H1 (cell line): ENCODE measurements around the gene BECN2. TPM values are rescaled to one million over a fixed set of nuclear protein-coding genes. Genes with fewer than 3 reads are reported as not detected.

ENCODE experiments used
- CTCF ChIA-PET: fragments of 300-600 bp; sonication (Branson Sonifier 250); formaldehyde crosslinking; loops from one replicate; lab custom pipeline; 2021; ENCODE audit not compliant: partially characterized antibody; lab: Charles Lee
- POLR2A ChIA-PET: fragments of 300-600 bp; sonication (Branson Sonifier 250); formaldehyde crosslinking; loops from one replicate; lab custom pipeline; 2021; ENCODE audit warnings: inconsistent platforms; ENCODE audit not compliant: partially characterized antibody; lab: Charles Lee
- DNase-seq, 2 experiments: peaks; one replicate each; pipeline versions ENCODE4 v3.0.0 to v3.0.0-alpha.2; 2010 to 2022; ENCODE audit warnings: low spot score in 2 of 2, low read depth in 1 of 2, mixed read lengths in 1 of 2
- FAIRE-seq: peaks from 2 replicates; lab custom pipeline; 2011; peaks lifted over from hg19 to GRCh38; lab: Jason Lieb, UNC
- H2AFZ ChIP-seq: 2 replicates; pipeline ENCODE4 v1.8.1; 2012; ENCODE audit warnings: low read length, inconsistent platforms
- H2AK5ac ChIP-seq: 2 replicates; pipeline ENCODE4 v1.6.1; 2013; ENCODE audit warnings: low read depth, low read length
- H2BK120ac ChIP-seq: replicated peaks from 2 replicates; pipeline ENCODE3; 2013; ENCODE audit warnings: low read depth, low read length, inconsistent platforms
- H2BK12ac ChIP-seq: 2 replicates; pipeline ENCODE4 v1.6.1; 2013; ENCODE audit warnings: low read depth, low read length
- H2BK15ac ChIP-seq: 2 replicates; pipeline ENCODE4 v1.6.1; 2013; ENCODE audit warnings: low read length
- H2BK20ac ChIP-seq: 2 replicates; pipeline ENCODE4 v1.6.1; 2013; ENCODE audit warnings: low read length
- H2BK5ac ChIP-seq: 2 replicates; pipeline ENCODE4 v1.6.1; 2013; ENCODE audit warnings: low read depth, low read length
- H3K14ac ChIP-seq: 2 replicates; pipeline ENCODE4 v1.6.1; 2013; ENCODE audit warnings: inconsistent platforms; ENCODE audit not compliant: insufficient read length
- H3K18ac ChIP-seq: 2 replicates; pipeline ENCODE4 v1.6.1; 2013; ENCODE audit warnings: low read length; ENCODE audit errors: extremely low read depth
- H3K23ac ChIP-seq: 2 replicates; pipeline ENCODE4 v1.6.1; 2013; ENCODE audit warnings: inconsistent platforms; ENCODE audit not compliant: insufficient read length
- H3K23me2 ChIP-seq: 2 replicates; pipeline ENCODE4 v1.6.1; 2013; ENCODE audit warnings: low read depth, low read length
- H3K27ac ChIP-seq: 2 replicates; pipeline ENCODE4 v1.6.1; 2011; ENCODE audit warnings: low read depth, low read length, inconsistent platforms
- H3K27me3 ChIP-seq, 4 experiments: replicated peaks in 1 of 4; 1 replicate in 1 of 4; 2 replicates in 3 of 4; pipeline versions ENCODE4 v1.6.1 to v1.8.1; 2011 to 2013; ENCODE audit warnings: low read length in 3 of 4, mild to moderate bottlenecking in 3 of 4, inconsistent platforms in 2 of 4, mixed read lengths in 2 of 4, moderate library complexity in 1 of 4; ENCODE audit not compliant: control insufficient read depth in 3 of 4, insufficient read depth in 3 of 4; ENCODE audit errors: extremely low read depth in 1 of 4
- H3K36me3 ChIP-seq, 4 experiments: 2 replicates each; pipeline versions ENCODE4 v1.6.1 to v1.8.1; 2011 to 2013; ENCODE audit warnings: mild to moderate bottlenecking in 4 of 4, low read length in 3 of 4, moderate library complexity in 2 of 4, control low read depth in 1 of 4, inconsistent platforms in 1 of 4; ENCODE audit not compliant: insufficient read depth in 4 of 4, control insufficient read depth in 2 of 4
- H3K4ac ChIP-seq: replicated peaks from 2 replicates; pipeline ENCODE3; 2013; ENCODE audit warnings: low read length, low read depth, mixed read lengths, inconsistent platforms; ENCODE audit not compliant: insufficient read length
- H3K4me1 ChIP-seq, 4 experiments: replicated peaks in 1 of 4; 1 replicate in 1 of 4; 2 replicates in 3 of 4; pipeline versions ENCODE4 v1.6.1 to v1.8.1; 2011 to 2013; ENCODE audit warnings: low read length in 3 of 4, inconsistent platforms in 2 of 4, mixed read lengths in 1 of 4; ENCODE audit not compliant: insufficient read depth in 4 of 4, control insufficient read depth in 3 of 4
- H3K4me2 ChIP-seq, 2 experiments: 2 replicates each; pipeline versions ENCODE4 v1.6.1 to v1.8.1; 2011 to 2013; ENCODE audit warnings: low read depth in 2 of 2, low read length in 2 of 2, control low read depth in 1 of 2, inconsistent platforms in 1 of 2, mild to moderate bottlenecking in 1 of 2; ENCODE audit not compliant: insufficient read depth in 1 of 2
- H3K4me3 ChIP-seq, 4 experiments: fragments of 200-600, 300-600 bp in 1 of 4; sonication (generic), shearing (Covaris generic), sonication (Bioruptor Twin) in 1 of 4; 2 replicates each; pipeline versions ENCODE4 v1.5.1 to v1.8.1; 2011 to 2016; ENCODE audit warnings: low read length in 4 of 4, low read depth in 3 of 4, control low read depth in 2 of 4, inconsistent platforms in 2 of 4, mild to moderate bottlenecking in 2 of 4, mixed read lengths in 1 of 4, moderate library complexity in 1 of 4; ENCODE audit not compliant: insufficient read depth in 2 of 4; ENCODE audit errors: extremely low read depth in 1 of 4
- H3K56ac ChIP-seq: replicated peaks from 2 replicates; pipeline ENCODE3; 2013; ENCODE audit warnings: low read depth, mild to moderate bottlenecking, mixed read lengths, low read length, inconsistent platforms; ENCODE audit not compliant: insufficient read length
- H3K79me1 ChIP-seq: 2 replicates; pipeline ENCODE4 v1.6.1; 2013; ENCODE audit warnings: low read depth, low read length, control low read depth
- H3K79me2 ChIP-seq, 2 experiments: 2 replicates each; pipeline versions ENCODE4 v1.6.1 to v1.8.1; 2012 to 2013; ENCODE audit warnings: low read length in 2 of 2, mild to moderate bottlenecking in 2 of 2, inconsistent platforms in 1 of 2; ENCODE audit not compliant: insufficient read depth in 2 of 2, control insufficient read depth in 1 of 2
- H3K9ac ChIP-seq, 4 experiments: replicated peaks in 1 of 4; 1 replicate in 1 of 4; 2 replicates in 3 of 4; pipeline versions ENCODE4 v1.6.1 to v1.8.1; 2011 to 2013; ENCODE audit warnings: low read depth in 3 of 4, low read length in 3 of 4, control low read depth in 2 of 4, mild to moderate bottlenecking in 2 of 4, moderate library complexity in 2 of 4, inconsistent platforms in 1 of 4; ENCODE audit errors: extremely low read depth in 1 of 4
- H3K9me3 ChIP-seq, 2 experiments: 2 replicates each; pipeline versions ENCODE4 v1.6.1 to v1.8.1; 2012 to 2013; ENCODE audit warnings: mild to moderate bottlenecking in 2 of 2, moderate library complexity in 2 of 2, control low read depth in 1 of 2, inconsistent platforms in 1 of 2, low read depth in 1 of 2, low read length in 1 of 2, mixed read lengths in 1 of 2; ENCODE audit not compliant: insufficient read depth in 2 of 2
- H4K20me1 ChIP-seq, 2 experiments: replicated peaks in 1 of 2; 2 replicates each; pipeline versions ENCODE3 to v1.8.1; 2011 to 2013; ENCODE audit warnings: inconsistent platforms in 2 of 2, low read length in 2 of 2, mild to moderate bottlenecking in 1 of 2; ENCODE audit not compliant: insufficient read depth in 2 of 2, control insufficient read depth in 1 of 2
- H4K5ac ChIP-seq: 2 replicates; pipeline ENCODE4 v1.6.1; 2013; ENCODE audit warnings: low read length, low read depth, mixed read lengths, inconsistent platforms; ENCODE audit not compliant: insufficient read length
- H4K8ac ChIP-seq: 2 replicates; pipeline ENCODE4 v1.8.0; 2013; ENCODE audit warnings: mild to moderate bottlenecking, moderate library complexity, low read length, inconsistent platforms; ENCODE audit not compliant: insufficient read depth; ENCODE audit errors: extremely low read depth
- H4K91ac ChIP-seq: replicated peaks from 2 replicates; pipeline ENCODE3; 2013; ENCODE audit warnings: low read length, mixed read lengths, inconsistent platforms; ENCODE audit not compliant: insufficient read length
- TAF1 ChIP-seq: IDR thresholded peaks from 2 replicates; pipeline ENCODE4 v1.6.1; 2011; ENCODE audit warnings: mild to moderate bottlenecking, low read depth, low read length
- WGBS, 2 experiments: shearing (Covaris generic) in 1 of 2; methylation state at CpG; one replicate each; pipeline versions ENCODE4 v1.1.6 to v1.1.7; 2013 to 2015; ENCODE audit warnings: low lambda C conversion rate in 2 of 2, mixed read lengths in 2 of 2, inconsistent platforms in 1 of 2, low coverage in 1 of 2, missing lambda C conversion rate in 1 of 2; ENCODE audit not compliant: insufficient replicate concordance in 2 of 2, insufficient coverage in 1 of 2, insufficient read length in 1 of 2; ENCODE audit errors: extremely low coverage in 1 of 2, missing lambda C conversion rate in 1 of 2; 5-methylcytosine and 5-hydroxymethylcytosine counted together
- polyA plus RNA-seq, 7 experiments: library from polyadenylated mRNA; depleted of rRNA in 3 of 7; stranded (reverse) in 5 of 7; unstranded in 2 of 7; fragments of >200 nt in 5 of 7; fragments of 200-250 nt in 2 of 7; gene quantifications; 1 replicate in 5 of 7; 2 replicates in 1 of 7; 4 replicates in 1 of 7; pipeline versions ENCODE4 v1.2.1 to v1.2.3, GENCODE V29; 2011 to 2013; ENCODE audit warnings: missing spikeins in 2 of 7, mixed read lengths in 2 of 7
- total RNA-seq: library from RNA; stranded (reverse); fragmentation: NEBNext Ultra II Directional; extraction: Animal tissue kit (Norgen Biotek cat#: 25700); gene quantifications from 2 replicates; pipeline ENCODE4 v1.2.1, GENCODE V29; 2021

BECN2 gene
- total and polyA plus RNA-seq, 2 of the 8 experiments (the other 6 are each of a cell fraction or from before 2014, with no cell fraction given) = not detected

GRCh38 chr1:241997401-241997998, 39.9 kb downstream of the BECN2 start:
- POLR2A ChIA-PET = no interaction called here
- Histone ChIP-seq H3K36me3 (no peaks in the 10 kb centered on the region), H3K4me2 (no peak overlapping the region; a peak in 1 of 4 replicates)

More at GRCh38 chr1:241997401-241997998, 39.9 kb downstream of the BECN2 start:
- no peak for TF ChIP-seq TAF1
- H2AFZ ChIP-seq = no peak overlapping the region
- no peak overlapping the region for H2BK120ac ChIP-seq
- H2BK15ac ChIP-seq = no peak overlapping the region
- no peaks in the 10 kb centered on the region for H4K20me1 ChIP-seq
- CTCF ChIA-PET = interaction anchor here (1.2 to 5.5 kb wide), 22 partner anchors 11 to 458 kb away, joined by 3 to 83 read pairs (median 10); no protein-coding TSS in a partner anchor
- no peaks in the 10 kb centered on the region; the same call in 1 of the 2 replicates for H3K23me2 ChIP-seq
- no peaks in the 10 kb centered on the region for H3K9me3 ChIP-seq
- no peaks in the 10 kb centered on the region for H3K27me3 ChIP-seq
- H2BK5ac ChIP-seq = no peak overlapping the region
- H3K4ac ChIP-seq = no peak overlapping the region
- H3K27ac ChIP-seq = no peak overlapping the region
- FAIRE-seq = no peak
- no peak overlapping the region for H3K14ac ChIP-seq
- H3K9ac ChIP-seq = no peak overlapping the region
- H3K4me3 ChIP-seq = no peak overlapping the region
- no peak overlapping the region for H3K18ac ChIP-seq
- H4K91ac ChIP-seq = no peak overlapping the region
- H4K5ac ChIP-seq = no peak overlapping the region
- peaks cover 3 to 7% (median 5%) of the 10 kb centered on the region in 4 experiments; a peak in 5 of 7 replicates for H3K4me1 ChIP-seq
- H3K79me1 ChIP-seq = no peaks in the 10 kb centered on the region
- no peak overlapping the region for H2AK5ac ChIP-seq
- 89% methylated on average over 12 of the region's 12 CpGs; no CpG with 5 or more reads in 1 of the 2 experiments for WGBS, 2 experiments
- no peak overlapping the region for H3K23ac ChIP-seq
- H2BK12ac ChIP-seq = no peak overlapping the region
- no peak overlapping the region for H2BK20ac ChIP-seq
- H3K56ac ChIP-seq = no peak overlapping the region
- H3K79me2 ChIP-seq = no peaks in the 10 kb centered on the region
- no peak for DNase-seq
- no peak overlapping the region for H4K8ac ChIP-seq
